Keratinocyte (primary cell): ENCODE results near the gene NYAP2. TPM values are rescaled to one million over a fixed set of nuclear protein-coding genes. Genes with fewer than 3 reads are reported as not detected.

Source experiments
- DNase-seq: peaks from one replicate; pipeline ENCODE4 v3.0.0-alpha.2; 2011; ENCODE audit warnings: low read depth, missing footprints, low spot score
- FAIRE-seq: peaks from 2 replicates; lab custom pipeline; 2011; peaks lifted over from hg19 to GRCh38; lab: Jason Lieb, UNC
- H2AFZ ChIP-seq: 2 replicates; pipeline ENCODE4 v1.6.0; 2012; ENCODE audit warnings: low read length, control low read depth, inconsistent platforms; ENCODE audit not compliant: control insufficient read depth
- H3K27ac ChIP-seq: 2 replicates; pipeline ENCODE4 v1.5.1; 2011; ENCODE audit warnings: low read length; ENCODE audit not compliant: control insufficient read depth, insufficient read depth
- H3K27me3 ChIP-seq: 3 replicates; pipeline ENCODE4 v1.6.0; 2011; ENCODE audit warnings: low read length; ENCODE audit not compliant: control insufficient read depth, insufficient read depth; ENCODE audit errors: extremely low read depth
- H3K36me3 ChIP-seq, 2 experiments: 2 replicates in 1 of 2; 3 replicates in 1 of 2; pipeline ENCODE4 v1.5.1; 2011; ENCODE audit warnings: low read length in 2 of 2, mild to moderate bottlenecking in 1 of 2; ENCODE audit not compliant: control insufficient read depth in 2 of 2, insufficient read depth in 2 of 2; ENCODE audit errors: extremely low read depth in 1 of 2
- H3K4me1 ChIP-seq: 3 replicates; pipeline ENCODE4 v1.5.1; 2011; ENCODE audit warnings: low read length; ENCODE audit not compliant: control insufficient read depth, insufficient read depth; ENCODE audit errors: extremely low read depth
- H3K4me2 ChIP-seq: 3 replicates; pipeline ENCODE4 v1.6.0; 2011; ENCODE audit warnings: low read depth, low read length; ENCODE audit not compliant: control insufficient read depth, insufficient read depth; ENCODE audit errors: extremely low read depth
- H3K4me3 ChIP-seq, 3 experiments: fragments of 200-600 bp in 1 of 3; sonication (generic) in 1 of 3; 2 replicates in 2 of 3; 3 replicates in 1 of 3; pipeline ENCODE4 v1.5.1; 2011 to 2016; ENCODE audit warnings: low read length in 3 of 3, mild to moderate bottlenecking in 3 of 3, control low read depth in 2 of 3, inconsistent platforms in 1 of 3, low read depth in 1 of 3, mixed read lengths in 1 of 3, mixed run types in 1 of 3, moderate library complexity in 1 of 3; ENCODE audit not compliant: control insufficient read depth in 2 of 3, insufficient read depth in 2 of 3; ENCODE audit errors: extremely low read depth in 1 of 3
- H3K79me2 ChIP-seq: 2 replicates; pipeline ENCODE4 v1.6.0; 2012; ENCODE audit warnings: low read length; ENCODE audit not compliant: control insufficient read depth, insufficient read depth
- H3K9ac ChIP-seq: 3 replicates; pipeline ENCODE4 v1.6.0; 2011; ENCODE audit warnings: low read length; ENCODE audit not compliant: control insufficient read depth, insufficient read depth; ENCODE audit errors: extremely low read depth
- H3K9me1 ChIP-seq: 3 replicates; pipeline ENCODE4 v1.6.0; 2011; ENCODE audit warnings: low read length; ENCODE audit not compliant: control insufficient read depth, insufficient read depth; ENCODE audit errors: extremely low read depth
- H3K9me3 ChIP-seq: 2 replicates; pipeline ENCODE4 v1.5.1; 2012; ENCODE audit warnings: low read depth, low read length; ENCODE audit not compliant: control insufficient read depth
- H4K20me1 ChIP-seq: 3 replicates; pipeline ENCODE4 v1.6.0; 2011; ENCODE audit warnings: low read length; ENCODE audit not compliant: control insufficient read depth, insufficient read depth; ENCODE audit errors: extremely low read depth
- CTCF ChIP-seq, 3 experiments: IDR thresholded peaks in 1 of 3; conservative IDR thresholded peaks in 1 of 3; optimal IDR thresholded peaks in 1 of 3; 2 replicates in 2 of 3; 3 replicates in 1 of 3; pipeline versions ENCODE3 to v1.5.1; 2011; ENCODE audit warnings: low read length in 3 of 3, mild to moderate bottlenecking in 3 of 3, moderate library complexity in 2 of 3, control low read depth in 1 of 3, inconsistent platforms in 1 of 3; ENCODE audit not compliant: insufficient read depth in 2 of 3; ENCODE audit errors: extremely low read depth in 1 of 3
- EZH2 ChIP-seq: IDR thresholded peaks from one replicate; pipeline ENCODE4 v1.6.1; 2012; ENCODE audit warnings: inconsistent platforms, mild to moderate bottlenecking, low read length, moderate library complexity
- dilution Hi-C: fragments of 300-500 bp; cut with MboI; formaldehyde crosslinking; loops from one replicate; pipeline ENCODE4 v1.7.0; 2020; ENCODE audit warnings: low sequenced_read_pairs; ENCODE audit not compliant: extremely low pct_ligation_motif_present
- polyA plus RNA-seq, 5 experiments: library from polyadenylated mRNA; depleted of rRNA in 3 of 5; stranded (reverse) in 3 of 5; stranded (forward) in 1 of 5; unstranded in 1 of 5; fragments of >200 nt; gene quantifications; 1 replicate in 1 of 5; 2 replicates in 3 of 5; 3 replicates in 1 of 5; pipeline versions ENCODE4 v1.2.1 to v1.2.3, GENCODE V29; 2011 to 2012; ENCODE audit warnings: missing spikeins in 2 of 5, low read depth in 1 of 5, low replicate concordance in 1 of 5

The NYAP2 gene
- polyA plus RNA-seq, 1 donor (not counting 4 experiments of a cell fraction or from before 2014, with no cell fraction given): not detected

DNA sequence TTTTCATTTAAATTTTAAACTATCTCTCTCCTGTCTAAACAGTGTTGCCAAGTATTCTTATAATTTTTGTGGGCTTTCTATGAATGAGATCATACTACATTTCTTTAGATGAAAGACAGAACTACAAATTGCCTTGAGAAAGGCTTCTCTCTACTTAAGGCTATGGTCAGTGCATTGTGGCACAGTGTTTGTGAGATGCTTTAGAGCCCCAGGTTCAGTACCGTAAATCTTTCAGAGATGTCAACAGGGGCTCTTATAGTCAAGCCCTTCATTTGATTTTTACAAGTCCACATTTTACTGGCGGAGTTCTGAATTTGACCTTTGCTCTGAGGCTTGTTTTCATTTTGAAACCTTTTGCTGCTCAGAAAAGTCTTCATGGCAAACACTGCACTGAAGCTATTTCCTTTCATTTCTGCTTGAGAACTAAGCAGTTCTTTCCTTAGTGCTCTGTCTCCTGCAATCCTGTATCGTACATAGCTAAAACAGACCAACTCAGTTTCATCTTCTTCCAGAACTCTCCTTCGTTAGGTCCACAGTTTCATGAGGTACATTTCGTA, 175.2 kb downstream of the NYAP2 start:
- Histone ChIP-seq H3K4me3 (no peak overlapping the region), H3K27me3 (no peaks in the 10 kb centered on the region), H3K36me3 (no peaks in the 10 kb centered on the region), H3K4me1 (no peaks in the 10 kb centered on the region), H3K79me2 (no peaks in the 10 kb centered on the region), H4K20me1 (no peaks in the 10 kb centered on the region), H3K9ac (no peak overlapping the region), H3K4me2 (no peak overlapping the region), H3K9me1 (no peaks in the 10 kb centered on the region), H3K27ac (no peak overlapping the region), H2AFZ (no peak overlapping the region), H3K9me3 (no peaks in the 10 kb centered on the region)
- TF ChIP-seq CTCF (optimal IDR thresholded peaks at IDR 0.05 in 1 of 3, IDR thresholded peaks at IDR 0.05 in 1 of 3, conservative IDR thresholded peaks at IDR 0.05 in 1 of 3; ENCODE audit: extremely low read depth in 1 of 3, insufficient read depth in 2 of 3, low read length in 3 of 3) (no peak), EZH2 (no peak)
- no peak for DNase-seq
- dilution Hi-C loops: no loop called here
- no peak for FAIRE-seq

GRCh38 chr2:225581135-225581534, 181.6 kb downstream of the NYAP2 start:
- Histone ChIP-seq H3K9me3 (no peaks in the 10 kb centered on the region), H3K36me3 (no peaks in the 10 kb centered on the region), H3K4me1 (no peaks in the 10 kb centered on the region), H3K27ac (no peak overlapping the region), H2AFZ (no peak overlapping the region), H4K20me1 (no peaks in the 10 kb centered on the region), H3K9me1 (no peaks in the 10 kb centered on the region), H3K27me3 (no peaks in the 10 kb centered on the region), H3K9ac (no peak overlapping the region), H3K4me3 (no peak overlapping the region), H3K79me2 (no peaks in the 10 kb centered on the region), H3K4me2 (no peak overlapping the region)
- DNase-seq: no peak
- no peak for FAIRE-seq
- dilution Hi-C loops: no loop called here
- TF ChIP-seq CTCF (optimal IDR thresholded peaks at IDR 0.05 in 1 of 3, IDR thresholded peaks at IDR 0.05 in 1 of 3, conservative IDR thresholded peaks at IDR 0.05 in 1 of 3; ENCODE audit: extremely low read depth in 1 of 3, insufficient read depth in 2 of 3, low read length in 3 of 3) (no peak), EZH2 (no peak)
